Esophagus muscularis mucosa (tissue), 4 donors: ENCODE measurements around the gene PCNX1. TPM values are rescaled to one million over a fixed set of nuclear protein-coding genes. Genes with fewer than 3 reads are reported as not detected.
"Not testable (repeated sequence)": the region's sequence is repeated elsewhere in the genome, so short reads cannot be mapped to it uniquely, and the experiment has no call there.

Experiments
- DNase-seq: peaks from one replicate; pipeline ENCODE4 v3.0.0-alpha.2; 2017; ENCODE audit errors: extremely low spot score
- H3K27ac ChIP-seq, 4 donors: fragments of 200-600 bp; sonication (generic); replicated peaks in 1 of 4; 1 replicate in 3 of 4; 2 replicates in 1 of 4; pipeline ENCODE4 v1.5.1; 2016 to 2019; ENCODE audit warnings: mild to moderate bottlenecking in 1 of 4
- H3K27me3 ChIP-seq, 4 donors: fragments of 200-600 bp; sonication (generic); one replicate each; pipeline versions ENCODE4 v1.5.1 to v1.6.0; 2016 to 2019
- H3K36me3 ChIP-seq, 4 donors: fragments of 200-600 bp; sonication (generic); one replicate each; pipeline ENCODE4 v1.5.1; 2016 to 2019
- H3K4me1 ChIP-seq, 4 donors: fragments of 200-600 bp; sonication (generic); one replicate each; pipeline ENCODE4 v1.5.1; 2016 to 2019
- H3K4me3 ChIP-seq, 4 donors: fragments of 200-600 bp; sonication (generic); 1 replicate in 2 of 4; 2 replicates in 2 of 4; pipeline ENCODE4 v1.5.1; 2016 to 2019; ENCODE audit warnings: mild to moderate bottlenecking in 4 of 4, moderate library complexity in 1 of 4
- H3K9me3 ChIP-seq, 4 donors: fragments of 200-600 bp; sonication (generic); 1 replicate in 3 of 4; 2 replicates in 1 of 4; pipeline ENCODE4 v1.5.1; 2016 to 2019
- CTCF ChIP-seq, 3 experiments: fragments of 200-600 bp in 2 of 3; fragments of 450-650 bp in 1 of 3; sonication (generic) in 2 of 3; IDR thresholded peaks; one replicate each; pipeline ENCODE4 v1.5.1; 2017 to 2019; ENCODE audit warnings: antibody characterized with exemption in 3 of 3, mild to moderate bottlenecking in 2 of 3, moderate library complexity in 1 of 3
- EP300 ChIP-seq: sonication (generic); formaldehyde crosslinking; IDR thresholded peaks from one replicate; pipeline ENCODE4 v1.6.1; 2017; ENCODE audit warnings: antibody characterized with exemption
- POLR2A ChIP-seq: fragments of 450-650 bp; IDR thresholded peaks from one replicate; pipeline ENCODE4 v1.6.1; 2017; ENCODE audit warnings: antibody characterized with exemption, moderate library complexity, mild to moderate bottlenecking, low read depth
- POLR2AphosphoS5 ChIP-seq, 2 donors: sonication (generic); formaldehyde crosslinking; IDR thresholded peaks; one replicate each; pipeline ENCODE4 v1.6.1; 2017; ENCODE audit warnings: antibody characterized with exemption in 2 of 2
- WGBS: methylation state at CpG from one replicate; pipeline ENCODE4 v1.1.5; 2018; 5-methylcytosine and 5-hydroxymethylcytosine counted together
- intact Hi-C: fragments of 100-400 bp; cut with DNase I; formaldehyde crosslinking; loops from one replicate; pipeline ENCODE4 v1.15.1; 2023
- total RNA-seq, 4 donors: library from RNA; depleted of rRNA; stranded (reverse); fragments of >200 nt; gene quantifications; one replicate each; pipeline versions ENCODE4 v1.1.0 to v1.2.1, GENCODE V29; 2016

PCNX1 gene
- total RNA-seq, result 10 to 100 TPM; 56.3 to 62.5 (median 59.6) TPM

- DNase-seq, result peak; percentile 95
Observed at GRCh38 chr14:70907176-70907995, at the start of gene PCNX1. Gene PCNX1, plus strand, starts transcription at chr14:70907459. Its CDS starts 392 bp downstream, at chr14:70907851.

DNA sequence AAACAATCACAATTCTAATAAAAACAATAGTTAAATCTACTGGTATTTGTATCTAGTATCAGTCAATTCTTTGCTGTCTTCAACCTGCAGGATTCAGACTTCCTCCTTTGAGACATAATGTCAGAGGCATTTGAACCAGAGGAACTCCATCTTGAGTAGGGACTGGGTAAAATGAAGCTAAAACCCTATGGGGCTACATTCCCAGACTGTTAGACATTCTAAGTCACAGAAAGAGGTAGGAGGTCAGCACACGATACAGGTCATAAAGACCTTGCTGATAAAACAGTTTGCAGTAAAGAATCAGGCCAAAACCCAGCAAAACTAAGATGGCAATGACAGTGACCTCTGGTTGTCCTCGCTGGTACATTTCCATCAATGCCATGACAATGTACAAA, 49.8 kb upstream of the PCNX1 start:
- intact Hi-C loops, result no loop called here
- Histone ChIP-seq H3K36me3 (no peaks in the 10 kb centered on the region), H3K27me3 (no peaks in the 10 kb centered on the region), H3K4me1 (no peaks in the 10 kb centered on the region), H3K4me3 (no peak overlapping the region), H3K9me3 (no peaks in the 10 kb centered on the region), H3K27ac (no peak overlapping the region)
- DNase-seq, result no peak
- WGBS, result 94% methylated on average over 2 of the region's 2 CpGs
- no peak for TF ChIP-seq EP300

More at GRCh38 chr14:70907176-70907995, at the start of gene PCNX1:
- intact Hi-C loops, result loop anchor here (5.0 kb wide), 1 partner anchor 65 kb away; no protein-coding TSS in a partner anchor
- Histone ChIP-seq H3K4me3 (peak within 1 kb of the TSS; percentile 90 to 100 (median 96)), H3K27me3 (no peaks in the 10 kb centered on the region), H3K27ac (peak within 1 kb of the TSS; percentile 93 to 95 (median 94)), H3K36me3 (no peaks in the 10 kb centered on the region), H3K9me3 (no peaks in the 10 kb centered on the region), H3K4me1 (peaks cover 47 to 61% (median 51%) of the 10 kb centered on the region in 4 donors)
- 0% methylated on average over 4 of the region's 101 CpGs for whole genome bisulfite sequencing
- TF ChIP-seq POLR2AphosphoS5 (IDR thresholded peaks at IDR 0.05) (peak; percentile 51 to 53), CTCF (IDR thresholded peaks at IDR 0.05) (peak in 2 of 3 experiments; percentile 87 to 89), EP300 (no peak), POLR2A (no peak)

DNA sequence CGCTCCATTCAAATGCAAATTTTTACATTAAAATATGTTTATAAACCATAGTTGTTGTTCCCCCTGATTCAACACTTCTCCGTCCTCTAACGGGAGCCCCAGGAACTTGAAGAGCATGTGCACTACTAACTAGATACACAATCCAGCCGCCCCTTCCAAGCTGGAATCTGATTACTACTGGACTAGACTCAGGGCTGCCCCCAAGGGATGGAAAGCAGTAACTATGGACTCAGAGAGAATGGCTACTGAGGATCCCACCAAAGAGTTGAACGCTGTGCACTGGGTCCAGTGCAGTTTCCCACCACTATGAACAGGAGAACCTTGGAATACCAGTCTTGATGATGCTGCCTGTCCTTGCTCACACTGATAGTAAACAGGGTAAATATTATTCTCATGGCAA, 48.6 kb upstream of the PCNX1 start:
- intact Hi-C loops, result no loop called here
- DNase-seq, result no peak
- TF ChIP-seq POLR2AphosphoS5 (IDR thresholded peaks at IDR 0.05), result no peak
- TF ChIP-seq POLR2A, result no peak
- TF ChIP-seq EP300, result no peak
- no peak for TF ChIP-seq CTCF (IDR thresholded peaks at IDR 0.05)
- Histone ChIP-seq H3K9me3 (no peaks in the 10 kb centered on the region), H3K27ac (no peak overlapping the region), H3K4me3 (no peak overlapping the region), H3K27me3 (no peaks in the 10 kb centered on the region), H3K36me3 (no peaks in the 10 kb centered on the region), H3K4me1 (no peaks in the 10 kb centered on the region)
- WGBS, result 88% methylated on average over 5 of the region's 5 CpGs

DNA sequence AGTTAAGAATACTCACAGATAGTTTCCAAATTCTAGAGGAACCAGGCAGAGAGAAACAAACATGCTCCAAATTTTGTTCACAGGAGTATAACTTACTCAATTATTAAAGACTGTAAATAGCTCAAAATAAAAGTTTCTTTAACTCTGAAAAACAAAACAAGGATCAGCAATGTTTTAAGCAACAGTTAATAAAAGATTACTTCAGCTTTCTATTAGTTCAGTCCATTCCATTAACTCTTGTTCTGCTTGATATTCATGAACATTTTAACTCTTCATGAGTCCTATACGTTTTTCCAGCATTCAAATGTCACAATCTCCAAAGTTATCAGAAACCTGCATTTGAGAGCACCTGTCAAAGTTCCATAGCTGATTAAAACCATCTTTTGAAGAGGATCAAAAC, 40.3 kb upstream of the PCNX1 start:
- DNase-seq, H3K4me1 ChIP-seq, H3K4me3 ChIP-seq, H3K27ac ChIP-seq, H3K36me3 ChIP-seq, H3K9me3 ChIP-seq, intact Hi-C loops, H3K27me3 ChIP-seq: not testable (repeated sequence)
- 79% methylated on average over 1 of the region's 1 CpG for WGBS

- Histone ChIP-seq H3K4me3 (no peak overlapping the region), H3K36me3 (no peaks in the 10 kb centered on the region), H3K27me3 (no peaks in the 10 kb centered on the region), H3K27ac (no peak overlapping the region), H3K9me3 (peaks cover 0 to 2% (median 0%) of the 10 kb centered on the region in 4 donors), H3K4me1 (no peaks in the 10 kb centered on the region)
- DNase-seq, result no peak
- no peak for TF ChIP-seq POLR2AphosphoS5 (IDR thresholded peaks at IDR 0.05)
- no peak for TF ChIP-seq EP300
- TF ChIP-seq CTCF (IDR thresholded peaks at IDR 0.05), result no peak
- no peak for TF ChIP-seq POLR2A
- intact Hi-C loops, result loop anchor here (5.0 kb wide), 1 partner anchor 101 kb away; no protein-coding TSS in a partner anchor
- WGBS, result 70% methylated on average over 1 of the region's 1 CpG
Observed at GRCh38 chr14:70871001-70871400, 36.3 kb upstream of the PCNX1 start.
